HG02970 (cell line): Measurements from ENCODE around the gene RAB41.
"Not testable (repeated sequence)": the region's sequence is repeated elsewhere in the genome, so short reads cannot be mapped to it uniquely, and the experiment has no call there.

ENCODE experiments used
- ATAC-seq: cut with Tn5 transposase; IDR thresholded peaks from one replicate; pipeline ENCODE4 v1.9.1; 2021; ENCODE audit warnings: mild to moderate bottlenecking, moderate library complexity, moderate number of reproducible peaks; ENCODE audit not compliant: unreplicated experiment, low FRiP score

The RAB41 gene

DNA sequence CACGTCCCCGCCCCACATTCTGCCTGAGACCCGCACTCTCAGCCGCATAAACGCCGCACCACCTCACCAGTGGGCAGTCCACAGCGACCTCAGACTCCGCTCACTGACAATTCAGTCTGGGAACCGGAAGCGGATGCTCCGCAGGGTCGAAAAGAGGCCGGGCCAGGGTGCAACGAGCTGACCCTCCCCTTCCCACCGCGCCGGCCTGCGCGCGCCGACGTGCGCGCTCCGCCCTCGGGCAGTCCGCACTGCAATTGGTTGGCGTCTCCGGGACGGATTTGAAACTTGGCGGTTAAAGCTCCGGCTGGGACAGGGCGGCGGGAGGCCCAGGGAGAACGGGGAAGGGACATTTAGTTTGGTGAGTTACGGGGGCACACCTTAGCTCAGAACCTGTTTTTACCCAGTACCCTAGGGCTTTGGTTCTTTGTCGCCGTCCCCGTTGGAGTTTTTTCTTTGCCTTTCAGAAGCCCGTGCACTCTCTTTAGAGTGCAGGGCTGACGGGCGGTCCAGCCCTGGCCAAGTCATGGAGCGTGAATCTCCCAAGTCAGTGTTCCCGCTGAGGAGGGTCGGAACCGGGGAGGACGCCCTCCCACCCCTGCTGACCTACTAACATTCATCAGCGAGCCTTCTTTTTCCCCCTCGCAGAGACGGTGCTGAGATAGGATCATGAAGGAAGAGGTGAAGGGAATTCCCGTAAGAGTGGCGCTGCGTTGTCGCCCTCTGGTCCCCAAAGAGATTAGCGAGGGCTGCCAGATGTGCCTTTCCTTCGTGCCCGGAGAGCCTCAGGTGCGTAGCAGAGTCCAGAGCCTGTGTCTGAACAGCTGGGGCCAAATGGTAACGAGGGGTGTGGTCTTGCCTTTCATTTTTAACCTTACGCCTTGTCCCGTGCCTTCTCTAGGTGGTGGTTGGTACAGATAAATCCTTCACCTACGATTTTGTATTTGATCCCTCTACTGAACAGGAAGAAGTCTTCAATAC, 8.1 kb downstream of the RAB41 start, which contains the start of the genes KIF4A and PDZD11:
TSS of gene KIF4A (plus strand) at position 312 of the 978 bp plus-strand sequence. CDS start at position 667, 355 bp downstream.
TSS of gene PDZD11 (minus strand) at position 135 of the 978 bp plus-strand sequence. CDS start 586 bp downstream, outside the sequence.
- peak; percentile 91 for ATAC-seq

DNA sequence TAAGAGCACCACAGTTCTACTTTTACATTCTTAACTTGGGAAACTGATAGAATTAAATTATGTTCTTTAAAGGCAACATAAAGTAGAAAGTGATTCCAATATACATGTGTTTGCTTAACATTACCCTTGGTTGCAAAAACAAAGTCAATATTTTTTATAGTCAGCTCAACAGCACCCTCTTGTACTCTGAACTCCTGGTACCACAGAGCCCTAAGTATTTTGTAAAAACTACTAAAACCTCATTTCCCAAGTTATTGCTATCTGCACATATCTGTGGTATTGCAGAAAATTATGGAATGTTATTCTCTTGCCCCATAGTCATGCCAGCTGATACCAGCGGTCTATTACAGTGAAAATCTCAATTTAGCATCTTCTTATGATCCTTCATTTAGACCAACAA, 10.8 kb downstream of the RAB41 start:
- no peak for ATAC-seq

DNA sequence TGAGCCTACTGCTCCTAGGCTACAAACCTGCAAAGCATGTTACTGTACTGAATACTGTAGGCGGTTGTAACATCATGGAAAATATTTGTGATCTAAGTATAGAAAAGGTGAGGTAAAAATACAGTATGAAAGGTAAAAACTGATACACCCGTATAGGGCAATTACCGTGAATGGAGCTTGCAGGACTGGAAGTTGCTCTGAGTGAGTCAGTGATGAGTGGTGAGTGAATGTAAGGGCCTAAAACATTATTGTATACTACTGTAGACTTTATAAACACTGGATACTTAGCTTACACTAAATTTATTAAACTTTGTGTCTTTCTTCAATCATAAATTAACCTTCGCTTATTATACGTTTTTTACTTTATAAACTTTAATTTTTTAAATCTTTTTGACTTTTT, 11.6 kb downstream of the RAB41 start:
- no peak for ATAC-seq

DNA sequence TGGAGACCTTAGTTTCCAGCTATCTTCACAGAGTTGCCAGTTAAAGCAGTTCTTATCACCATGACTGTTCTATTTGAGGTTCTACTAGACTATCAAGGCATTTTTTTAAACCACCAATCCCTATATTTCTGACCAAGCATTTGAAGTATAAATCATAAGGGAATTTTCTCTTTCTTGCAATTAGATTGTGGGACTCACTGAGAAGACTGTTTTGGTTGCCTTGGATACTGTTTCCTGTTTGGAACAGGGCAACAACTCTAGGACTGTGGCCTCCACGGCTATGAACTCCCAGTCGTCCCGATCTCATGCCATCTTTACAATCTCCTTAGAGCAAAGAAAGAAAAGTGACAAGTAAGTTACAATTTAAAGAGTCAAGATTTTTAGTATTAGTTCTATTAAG, 19.7 kb downstream of the RAB41 start:
- no peak for ATAC-seq

DNA sequence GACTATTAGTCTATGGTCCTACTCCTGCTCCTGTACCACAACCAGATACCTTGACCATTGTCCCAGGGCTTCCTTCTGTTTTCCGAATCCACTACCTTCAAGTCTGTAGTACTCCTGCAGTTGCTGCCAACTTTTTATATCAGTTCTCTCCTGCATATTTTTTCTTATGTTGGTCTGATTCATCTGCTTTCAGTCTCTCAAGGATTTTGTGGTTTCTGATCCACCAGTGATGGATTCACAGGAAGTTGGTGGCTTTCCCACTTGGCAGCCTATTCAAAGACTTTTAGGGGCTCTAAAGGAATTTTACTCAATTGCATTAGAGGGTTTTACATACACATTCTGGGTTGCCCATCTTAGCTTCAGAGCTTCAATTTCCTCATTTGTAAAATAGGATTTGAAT, 31.5 kb downstream of the RAB41 start:
- no peak for ATAC-seq

- no peak for ATAC-seq
Observed at GRCh38 chrX:70322784-70323183, 40.8 kb downstream of the RAB41 start.

DNA sequence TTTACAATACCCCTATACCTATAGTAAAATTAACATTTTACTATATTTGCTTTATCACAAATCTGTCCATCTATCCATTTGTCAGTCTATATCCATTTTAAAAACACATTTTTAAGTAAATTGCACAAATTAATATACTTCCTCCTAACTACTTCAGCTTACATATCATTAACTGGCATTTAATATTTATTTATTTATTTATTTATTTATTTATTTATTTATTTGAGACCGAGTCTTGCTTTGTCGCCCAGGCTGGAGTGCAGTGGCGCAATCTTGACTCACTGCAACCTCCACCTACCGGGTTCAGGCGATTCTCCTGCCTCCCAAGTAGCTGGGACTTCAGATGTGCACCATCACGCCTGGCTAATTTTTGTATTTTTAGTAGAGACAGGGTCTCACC, 41.7 kb downstream of the RAB41 start:
- ATAC-seq: not testable (repeated sequence)

DNA sequence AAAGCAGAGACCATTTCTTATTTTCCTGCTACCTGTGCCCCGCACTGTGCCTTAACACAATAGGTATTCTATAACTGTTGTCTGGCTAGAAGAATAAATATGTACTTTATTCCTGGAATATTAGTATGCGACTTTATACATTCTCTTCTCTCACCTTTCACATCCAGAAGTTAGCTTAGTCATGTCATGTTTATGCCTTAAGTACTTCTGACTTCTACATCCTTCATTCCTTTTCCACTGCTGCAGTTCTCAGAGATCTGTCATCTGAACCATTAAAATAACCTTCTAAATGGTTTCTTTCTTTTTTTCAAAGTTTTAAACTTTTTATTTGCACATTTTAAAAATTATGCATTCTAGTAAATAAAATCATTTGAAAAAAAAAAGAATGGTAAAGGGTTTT, 42.4 kb downstream of the RAB41 start:
- no peak for ATAC-seq

DNA sequence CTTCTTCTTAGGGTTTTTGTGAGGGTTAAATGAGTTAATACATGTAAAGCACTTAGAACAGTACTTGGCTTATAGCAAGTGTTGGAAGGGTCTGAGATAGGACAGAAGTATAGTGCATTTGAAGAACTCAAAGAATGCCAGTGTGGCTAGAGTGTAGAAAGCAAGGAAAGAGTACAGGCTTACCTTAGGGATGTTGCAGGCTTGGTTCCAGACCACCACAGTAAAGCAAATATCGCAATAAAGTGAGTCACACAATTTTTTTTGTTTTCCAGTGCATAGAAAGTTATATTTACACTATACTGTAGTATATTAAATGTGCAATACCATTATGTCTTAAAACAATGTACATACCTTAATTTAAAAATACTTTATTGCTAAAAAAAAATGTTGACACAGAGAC, 49.2 kb downstream of the RAB41 start:
- no peak for ATAC-seq

DNA sequence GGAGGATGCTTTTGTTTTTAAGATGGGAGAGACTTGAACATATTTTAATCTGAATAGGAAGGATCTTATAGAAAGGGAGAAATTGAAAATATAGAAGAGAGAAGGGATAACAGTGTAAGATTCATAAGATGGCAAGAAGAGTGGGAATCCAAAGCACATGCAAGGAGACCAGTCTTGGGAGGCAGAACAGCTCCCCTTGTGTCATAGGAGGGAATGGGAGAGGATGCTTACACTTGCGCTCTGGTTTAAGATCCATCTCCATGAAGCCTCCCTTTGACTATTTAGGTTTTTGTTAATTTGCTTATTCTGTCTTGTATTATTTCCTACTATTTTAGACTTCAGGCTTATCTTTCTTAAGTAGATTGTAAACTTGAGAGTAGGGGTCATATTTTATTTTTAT, 50.6 kb downstream of the RAB41 start:
- no peak for ATAC-seq
